ENCODE data around the gene PRKCD. TPM values are rescaled to one million over a fixed set of nuclear protein-coding genes. Genes with fewer than 3 reads are reported as not detected.

PRKCD gene
- total and polyA plus RNA-seq, 9 of the 15 experiments (the other 6 are each of a cell fraction or from before 2014, with no cell fraction given) = 2.5 to 19.5 (median 6.1) TPM

DNA sequence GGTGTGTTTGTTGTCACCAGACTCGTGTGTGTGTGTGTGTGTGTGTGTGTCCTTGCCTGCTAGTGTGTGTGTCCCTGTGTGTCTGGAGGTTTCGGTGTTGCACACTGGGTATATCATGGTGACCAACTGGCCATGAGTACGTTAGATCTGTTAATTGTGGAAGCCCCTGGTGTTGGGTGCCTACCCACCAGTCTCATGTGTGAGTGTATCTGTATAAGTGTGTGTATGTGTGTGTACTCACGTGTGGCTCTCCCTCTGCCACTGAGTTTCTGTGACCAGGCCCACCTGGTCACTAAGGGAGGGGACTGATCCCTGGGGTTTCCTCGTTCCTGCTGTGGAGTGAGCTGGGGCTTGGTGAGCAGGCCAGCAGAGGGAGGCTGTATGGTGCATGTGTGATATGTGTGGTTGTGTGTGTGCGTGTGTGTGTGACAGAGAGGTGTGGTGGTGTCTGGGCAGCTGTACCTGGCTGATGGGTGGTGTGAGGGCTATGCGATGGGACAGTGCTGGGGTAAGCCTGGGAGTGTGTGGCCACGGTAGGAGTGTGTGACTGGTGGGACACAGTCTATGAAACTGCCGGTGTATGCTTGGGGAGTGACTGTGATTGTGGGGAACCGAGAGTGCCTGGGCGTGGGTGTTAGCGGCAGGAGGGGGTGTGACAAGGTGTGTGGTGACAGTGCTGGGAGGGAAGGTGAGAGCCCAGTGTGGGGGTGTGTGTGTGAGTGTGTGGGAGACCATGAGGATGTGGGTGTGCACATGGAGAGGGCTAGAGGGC, 1.8 kb downstream of the PRKCD start (continued):
- TF ChIP-seq ARHGAP35 (IDR thresholded peaks at IDR 0.05; ENCODE audit: partially characterized antibody) (peak; percentile 15), EGR1 (conservative IDR thresholded peaks at IDR 0.05) (peak; percentile 93), HDAC1 (IDR thresholded peaks at IDR 0.05) (0 out of 4 replicates have a peak, but pooled peaks of 1 of the 2 experiments have one; percentile 18)

DNA sequence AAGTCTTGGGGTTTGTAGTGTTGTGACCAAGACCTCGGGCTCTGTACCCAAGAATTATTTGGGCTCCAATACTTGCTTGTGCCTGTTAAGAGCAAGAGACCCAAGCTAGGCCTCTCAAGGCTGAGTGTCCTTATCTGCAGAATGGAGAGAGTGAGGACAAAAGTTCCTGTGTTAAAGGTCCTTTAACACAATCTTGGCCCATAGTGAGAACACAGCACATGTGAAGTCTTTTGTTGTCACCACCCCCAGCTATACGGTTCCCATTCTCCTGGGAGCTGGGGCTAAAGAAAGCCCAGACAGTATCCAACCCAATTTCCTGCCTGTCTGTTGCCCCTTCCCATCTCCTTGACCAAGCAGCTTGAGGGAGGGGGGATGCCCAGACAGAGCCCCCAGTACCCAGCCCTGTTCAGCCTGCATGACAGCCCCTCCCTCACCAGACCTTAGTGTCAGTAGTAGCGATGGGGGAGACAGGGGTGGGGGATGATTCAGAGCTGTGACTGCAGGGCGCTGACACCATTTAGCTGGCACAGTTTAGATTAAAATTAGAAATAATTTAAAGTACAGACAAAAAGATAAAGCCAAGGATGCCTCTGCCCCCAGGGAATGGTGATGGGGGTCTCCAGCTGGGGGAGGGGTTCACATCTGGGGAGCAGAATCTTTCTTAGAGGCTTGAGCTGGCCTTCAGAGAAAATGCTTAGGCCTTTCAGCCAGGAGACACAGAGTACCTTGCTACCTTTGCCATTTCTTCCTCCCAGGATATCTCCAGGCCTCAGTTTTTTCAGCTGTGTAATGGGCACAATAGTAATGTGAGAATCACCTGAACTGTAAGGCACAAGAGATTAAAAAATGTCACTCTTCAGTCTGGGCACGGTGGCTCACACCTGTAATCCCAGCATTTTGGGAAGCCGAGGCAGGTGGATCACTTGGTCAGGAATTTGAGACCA, 2.7 kb downstream of the PRKCD start:
- peaks cover 19 to 41% of the 10 kb centered on the region in 2 experiments; a peak in 4 of 5 replicates for H3K4me1 ChIP-seq (replicated peaks in 1 of 2; ENCODE audit: control insufficient read depth in 2 of 2, insufficient read depth in 2 of 2, low read length in 2 of 2)
- TF ChIP-seq ZNF347 (CRISPR knock-in tag; IDR thresholded peaks at IDR 0.05; ENCODE audit: low read depth) (no peak), BCOR (IDR thresholded peaks at IDR 0.05) (peak; percentile 79), KDM1A (IDR thresholded peaks at IDR 0.05) (peak in 1 of 2 experiments; percentile 65; a peak in 2 of 4 replicates), ZFP36 (IDR thresholded peaks at IDR 0.05; ENCODE audit: low read depth, low read length, partially characterized antibody) (no peak), TCFL5 (CRISPR knock-in tag; conservative IDR thresholded peaks at IDR 0.05) (no peak), RCOR1 (IDR thresholded peaks at IDR 0.05; ENCODE audit: borderline replicate concordance in 1 of 2, low read depth in 2 of 2, low read length in 2 of 2) (peak in 1 of 2 experiments; percentile 38; a peak in 1 of 4 replicates), HMG20A (CRISPR knock-in tag; conservative IDR thresholded peaks at IDR 0.05) (no peak), EP300 (IDR thresholded peaks at IDR 0.05; ENCODE audit: low read length) (no peak), RBM25 (IDR thresholded peaks at IDR 0.05; ENCODE audit: low read depth, low read length, severe bottlenecking) (peak; percentile 93), ZNF507 (tag; conservative IDR thresholded peaks at IDR 0.05) (no peak), HDAC2 (IDR thresholded peaks at IDR 0.05) (peak; percentile 33; the same call in 1 of the 2 replicates), ADNP (tag; IDR thresholded peaks at IDR 0.05) (peak; percentile 54; the same call in 1 of the 2 replicates), ATF7 (IDR thresholded peaks at IDR 0.05) (no peak), C11orf30 (IDR thresholded peaks at IDR 0.05; ENCODE audit: low read depth) (no peak)
- TF ChIP-seq, protein P1, sequence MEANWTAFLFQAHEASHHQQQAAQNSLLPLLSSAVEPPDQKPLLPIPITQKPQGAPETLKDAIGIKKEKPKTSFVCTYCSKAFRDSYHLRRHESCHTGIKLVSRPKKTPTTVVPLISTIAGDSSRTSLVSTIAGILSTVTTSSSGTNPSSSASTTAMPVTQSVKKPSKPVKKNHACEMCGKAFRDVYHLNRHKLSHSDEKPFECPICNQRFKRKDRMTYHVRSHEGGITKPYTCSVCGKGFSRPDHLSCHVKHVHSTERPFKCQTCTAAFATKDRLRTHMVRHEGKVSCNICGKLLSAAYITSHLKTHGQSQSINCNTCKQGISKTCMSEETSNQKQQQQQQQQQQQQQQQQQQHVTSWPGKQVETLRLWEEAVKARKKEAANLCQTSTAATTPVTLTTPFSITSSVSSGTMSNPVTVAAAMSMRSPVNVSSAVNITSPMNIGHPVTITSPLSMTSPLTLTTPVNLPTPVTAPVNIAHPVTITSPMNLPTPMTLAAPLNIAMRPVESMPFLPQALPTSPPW (CRISPR knock-in tag; IDR thresholded peaks at IDR 0.05) = 0 out of 2 replicates have a peak, but pooled peaks have one; percentile 13
- no peak overlapping the region for H3K4me3 ChIP-seq
- peaks cover 6% of the 10 kb centered on the region for H4K20me1 ChIP-seq (replicated peaks; ENCODE audit: control insufficient read depth, insufficient read depth, low read length)
- peaks cover 14% of the 10 kb centered on the region for H3K79me2 ChIP-seq (ENCODE audit: control insufficient read depth, insufficient read depth, low read length)
- 55% methylated on average over 5 of the region's 6 CpGs for WGBS (ENCODE audit: insufficient coverage, low coverage, missing lambda C conversion rate)
- no peak for ATAC-seq
- H3K36me3 ChIP-seq (ENCODE audit: control insufficient read depth, insufficient read depth, low read length) = peaks cover 6% of the 10 kb centered on the region; the same call in 1 of the 3 replicates
- H3K9ac ChIP-seq (ENCODE audit: insufficient read depth in 1 of 2, low read depth in 2 of 2, low read length in 2 of 2) = peak overlapping the region in 1 of 2 experiments; percentile 89; a peak in 2 of 4 replicates
- ChIA-PET CTCF (ENCODE audit: low intra/inter-chr PET ratio) (no interaction called here), POLR2A (interaction anchor here (0.6 to 1.1 kb wide), 3 partner anchors 10 to 40 kb away, joined by 3 to 5 read pairs (median 3); no protein-coding TSS in a partner anchor)
- H3K9me3 ChIP-seq (replicated peaks; ENCODE audit: control insufficient read depth, insufficient read depth, low read depth, low read length) = no peaks in the 10 kb centered on the region
- no peak overlapping the region for H3K27ac ChIP-seq (ENCODE audit: extremely low read depth, low read depth, low read length)
- H3K27me3 ChIP-seq (ENCODE audit: control insufficient read depth in 2 of 2, insufficient read depth in 2 of 2, low read length in 2 of 2) = peaks cover 0 to 5% of the 10 kb centered on the region in 2 experiments; a peak in 1 of 5 replicates
- peak; percentile 29 for FAIRE-seq
- in situ Hi-C loops (cut with MboI) = no loop called here
- peak in 1 of 4 experiments; percentile 15 for DNase-seq (ENCODE audit: extremely low read depth in 1 of 4, low spot score in 3 of 4)
- no peak overlapping the region for H3K4me2 ChIP-seq (ENCODE audit: insufficient read depth, low read length)
- no peak overlapping the region for H2AFZ ChIP-seq (ENCODE audit: low read depth, low read length)
- BruUV-seq (replicated peaks) = TSS peak; percentile 69
- intact Hi-C loops (cut with micrococcal nuclease) = no loop called here
- H3K9me1 ChIP-seq (ENCODE audit: control insufficient read depth, insufficient read depth, low read length) = peaks cover 7% of the 10 kb centered on the region
